Mesenchymal stem cell (in vitro differentiated cells and primary cell): Measurements from ENCODE around the gene GP1BA.

Experiments
- DNase-seq: peaks from one replicate; pipeline ENCODE4 v3.0.0-alpha.2; 2013
- H2AFZ ChIP-seq: one replicate; pipeline ENCODE4 v1.6.1; 2013; ENCODE audit warnings: low read depth, mild to moderate bottlenecking, control low read depth, inconsistent platforms, low read length, moderate library complexity
- H2AK5ac ChIP-seq: 2 replicates; pipeline ENCODE4 v1.6.1; 2013; ENCODE audit warnings: low read length, moderate library complexity, mild to moderate bottlenecking, inconsistent platforms; ENCODE audit not compliant: severe bottlenecking
- H2BK120ac ChIP-seq: one replicate; pipeline ENCODE4 v1.6.1; 2013; ENCODE audit warnings: low read depth, mild to moderate bottlenecking, inconsistent platforms, low read length, moderate library complexity
- H2BK12ac ChIP-seq, 2 experiments: one replicate each; pipeline ENCODE4 v1.6.1; 2013; ENCODE audit warnings: inconsistent platforms in 2 of 2, low read length in 2 of 2, mild to moderate bottlenecking in 2 of 2, moderate library complexity in 2 of 2, control low read depth in 1 of 2
- H2BK15ac ChIP-seq: one replicate; pipeline ENCODE4 v1.6.1; 2013; ENCODE audit warnings: mild to moderate bottlenecking, low read depth, inconsistent platforms; ENCODE audit not compliant: poor library complexity, severe bottlenecking
- H2BK5ac ChIP-seq: 2 replicates; pipeline ENCODE4 v1.6.1; 2013; ENCODE audit warnings: low read depth, mild to moderate bottlenecking, low read length, control low read depth, inconsistent platforms; ENCODE audit not compliant: poor library complexity, severe bottlenecking
- H3K14ac ChIP-seq, 2 experiments: one replicate each; pipeline ENCODE4 v1.6.1; 2013; ENCODE audit warnings: inconsistent platforms in 2 of 2, low read length in 2 of 2, control low read depth in 1 of 2, mild to moderate bottlenecking in 1 of 2, moderate library complexity in 1 of 2
- H3K18ac ChIP-seq, 2 experiments: one replicate each; pipeline ENCODE4 v1.6.1; 2013; ENCODE audit warnings: inconsistent platforms in 2 of 2, low read length in 2 of 2, control low read depth in 1 of 2, low read depth in 1 of 2, mild to moderate bottlenecking in 1 of 2
- H3K23ac ChIP-seq, 2 experiments: one replicate each; pipeline ENCODE4 v1.6.1; 2013; ENCODE audit warnings: inconsistent platforms in 2 of 2, low read length in 2 of 2, mild to moderate bottlenecking in 2 of 2, moderate library complexity in 2 of 2, control low read depth in 1 of 2
- H3K27ac ChIP-seq: 2 replicates; pipeline ENCODE4 v1.5.1; 2013; ENCODE audit warnings: mild to moderate bottlenecking, moderate library complexity, low read length, control low read depth, inconsistent platforms; ENCODE audit not compliant: poor library complexity, severe bottlenecking
- H3K27me3 ChIP-seq, 2 experiments: 2 replicates each; pipeline versions ENCODE4 v1.6.1 to v1.7.0; 2013; ENCODE audit warnings: low read length in 2 of 2, mild to moderate bottlenecking in 2 of 2, moderate library complexity in 2 of 2, control low read depth in 1 of 2, inconsistent platforms in 1 of 2; ENCODE audit not compliant: control insufficient read depth in 1 of 2, insufficient read depth in 1 of 2
- H3K36me3 ChIP-seq, 2 experiments: 2 replicates each; pipeline versions ENCODE4 v1.6.1 to v1.7.0; 2013; ENCODE audit warnings: low read length in 2 of 2, control low read depth in 1 of 2, inconsistent platforms in 1 of 2, low read depth in 1 of 2, mild to moderate bottlenecking in 1 of 2; ENCODE audit not compliant: insufficient read depth in 2 of 2, control insufficient read depth in 1 of 2
- H3K4ac ChIP-seq, 2 experiments: one replicate each; pipeline ENCODE4 v1.6.1; 2013; ENCODE audit warnings: inconsistent platforms in 2 of 2, low read length in 2 of 2, mild to moderate bottlenecking in 2 of 2, moderate library complexity in 2 of 2, control low read depth in 1 of 2, low read depth in 1 of 2
- H3K4me1 ChIP-seq: 2 replicates; pipeline ENCODE4 v1.6.1; 2013; ENCODE audit warnings: low read depth, low read length, control low read depth; ENCODE audit not compliant: control insufficient read depth, insufficient read depth
- H3K4me2 ChIP-seq: 2 replicates; pipeline ENCODE4 v1.6.1; 2013; ENCODE audit warnings: low read length, mild to moderate bottlenecking, inconsistent platforms; ENCODE audit not compliant: poor library complexity, severe bottlenecking
- H3K4me3 ChIP-seq, 2 experiments: 2 replicates each; pipeline versions ENCODE4 v1.5.1 to v1.7.0; 2013; ENCODE audit warnings: low read length in 2 of 2, mild to moderate bottlenecking in 2 of 2, control low read depth in 1 of 2, low read depth in 1 of 2; ENCODE audit not compliant: insufficient read depth in 1 of 2
- H3K79me1 ChIP-seq: replicated peaks from 2 replicates; pipeline ENCODE4 v1.6.1; 2013; ENCODE audit warnings: mild to moderate bottlenecking, control low read depth, low read length, inconsistent platforms; ENCODE audit not compliant: poor library complexity, severe bottlenecking
- H3K9ac ChIP-seq: 2 replicates; pipeline ENCODE4 v1.7.0; 2013; ENCODE audit warnings: mild to moderate bottlenecking, low read length, moderate library complexity
- H3K9me3 ChIP-seq: 2 replicates; pipeline ENCODE4 v1.7.0; 2013; ENCODE audit warnings: mild to moderate bottlenecking, low read length; ENCODE audit not compliant: control insufficient read depth
- H4K8ac ChIP-seq: one replicate; pipeline ENCODE4 v1.6.1; 2013; ENCODE audit warnings: inconsistent platforms, mild to moderate bottlenecking, low read length, moderate library complexity
- H4K91ac ChIP-seq: one replicate; pipeline ENCODE4 v1.6.1; 2013; ENCODE audit warnings: mild to moderate bottlenecking, low read length, inconsistent platforms
- WGBS: methylation state at CpG from one replicate; pipeline ENCODE4 v1.1.7; 2013; ENCODE audit warnings: mixed read lengths; 5-methylcytosine and 5-hydroxymethylcytosine counted together

Gene GP1BA

DNA sequence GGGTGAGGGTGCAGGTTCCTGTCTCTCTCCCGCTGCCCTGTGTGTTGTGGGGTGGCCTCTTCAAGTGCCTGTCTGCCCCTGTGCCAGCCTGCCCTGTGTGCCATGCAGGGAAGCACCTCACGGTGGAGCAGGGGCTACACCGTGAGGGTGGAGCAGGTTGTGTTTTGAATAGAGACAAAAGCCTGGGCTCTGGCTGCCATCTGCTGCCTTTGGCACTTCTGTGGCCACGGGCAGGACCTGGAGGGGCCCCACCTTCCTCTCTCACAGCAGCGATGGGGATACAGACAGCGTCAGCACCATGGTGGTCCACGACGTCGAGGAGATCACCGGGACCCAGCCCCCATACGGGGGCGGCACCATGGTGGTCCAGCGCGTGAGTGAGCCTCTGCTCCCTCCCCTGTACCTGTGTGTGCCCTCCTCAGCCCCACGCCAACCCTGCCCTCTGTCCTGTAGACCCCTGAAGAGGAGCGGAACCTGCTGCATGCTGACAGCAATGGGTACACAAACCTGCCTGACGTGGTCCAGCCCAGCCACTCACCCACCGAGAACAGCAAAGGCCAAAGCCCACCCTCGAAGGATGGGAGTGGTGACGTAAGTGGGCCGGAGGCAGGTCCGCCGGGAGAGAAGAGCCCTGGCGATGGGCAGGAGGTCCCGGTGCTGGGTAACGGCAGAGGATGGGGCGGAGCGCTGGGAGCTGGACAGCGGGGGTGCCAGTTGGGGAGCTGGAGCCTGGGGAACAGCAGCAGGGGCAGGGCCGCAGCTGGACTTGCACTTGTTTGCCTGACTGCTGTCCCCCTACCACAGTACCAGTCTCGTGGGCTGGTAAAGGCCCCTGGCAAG is 38.1 kb upstream of the GP1BA start:
- Histone ChIP-seq H3K23ac (peak overlapping the region in 1 of 2 experiments; percentile 11), H2BK120ac (no peak overlapping the region), H3K4ac (no peak overlapping the region), H3K9me3 (no peaks in the 10 kb centered on the region), H3K27me3 (peaks cover 0 to 4% of the 10 kb centered on the region in 2 experiments), H3K14ac (no peak overlapping the region), H3K36me3 (peaks cover 69 to 99% of the 10 kb centered on the region in 2 experiments), H4K91ac (peak overlapping the region; percentile 16), H2BK5ac (no peak overlapping the region), H2BK12ac (no peak overlapping the region), H4K8ac (no peak overlapping the region), H3K4me2 (no peak overlapping the region), H3K27ac (no peak overlapping the region), H3K4me1 (peaks cover 8% of the 10 kb centered on the region), H3K4me3 (no peak overlapping the region), H2AK5ac (no peak overlapping the region), H3K9ac (no peak overlapping the region), H3K18ac (no peak overlapping the region), H2BK15ac (no peak overlapping the region), H2AFZ (peak overlapping the region; percentile 8), H3K79me1 (peaks cover 7% of the 10 kb centered on the region)
- DNase-seq: no peak
- WGBS: 89% methylated on average over 31 of the region's 31 CpGs

GRCh38 chr17:4895121-4895520 is 37.0 kb upstream of the GP1BA start:
- no peak overlapping the region for H4K8ac ChIP-seq
- no peak overlapping the region for H2BK15ac ChIP-seq
- H2BK120ac ChIP-seq: no peak overlapping the region
- no peak overlapping the region for H2AK5ac ChIP-seq
- no peak overlapping the region for H3K9ac ChIP-seq
- peaks cover 8% of the 10 kb centered on the region for H3K4me1 ChIP-seq
- no peaks in the 10 kb centered on the region for H3K9me3 ChIP-seq
- H3K18ac ChIP-seq: no peak overlapping the region
- no peak overlapping the region for H3K4me3 ChIP-seq
- H2BK5ac ChIP-seq: no peak overlapping the region
- H4K91ac ChIP-seq: peak overlapping the region; percentile 0
- no peak overlapping the region for H2BK12ac ChIP-seq
- no peak for DNase-seq
- no peak overlapping the region for H3K14ac ChIP-seq
- H3K4me2 ChIP-seq: no peak overlapping the region
- H2AFZ ChIP-seq: no peak overlapping the region
- H3K4ac ChIP-seq: no peak overlapping the region
- peaks cover 3% of the 10 kb centered on the region for H3K79me1 ChIP-seq
- H3K23ac ChIP-seq: no peak overlapping the region
- 97% methylated on average over 13 of the region's 13 CpGs for WGBS
- peaks cover 0 to 14% of the 10 kb centered on the region in 2 experiments for H3K27me3 ChIP-seq
- peaks cover 69 to 99% of the 10 kb centered on the region in 2 experiments for H3K36me3 ChIP-seq
- H3K27ac ChIP-seq: no peak overlapping the region

DNA sequence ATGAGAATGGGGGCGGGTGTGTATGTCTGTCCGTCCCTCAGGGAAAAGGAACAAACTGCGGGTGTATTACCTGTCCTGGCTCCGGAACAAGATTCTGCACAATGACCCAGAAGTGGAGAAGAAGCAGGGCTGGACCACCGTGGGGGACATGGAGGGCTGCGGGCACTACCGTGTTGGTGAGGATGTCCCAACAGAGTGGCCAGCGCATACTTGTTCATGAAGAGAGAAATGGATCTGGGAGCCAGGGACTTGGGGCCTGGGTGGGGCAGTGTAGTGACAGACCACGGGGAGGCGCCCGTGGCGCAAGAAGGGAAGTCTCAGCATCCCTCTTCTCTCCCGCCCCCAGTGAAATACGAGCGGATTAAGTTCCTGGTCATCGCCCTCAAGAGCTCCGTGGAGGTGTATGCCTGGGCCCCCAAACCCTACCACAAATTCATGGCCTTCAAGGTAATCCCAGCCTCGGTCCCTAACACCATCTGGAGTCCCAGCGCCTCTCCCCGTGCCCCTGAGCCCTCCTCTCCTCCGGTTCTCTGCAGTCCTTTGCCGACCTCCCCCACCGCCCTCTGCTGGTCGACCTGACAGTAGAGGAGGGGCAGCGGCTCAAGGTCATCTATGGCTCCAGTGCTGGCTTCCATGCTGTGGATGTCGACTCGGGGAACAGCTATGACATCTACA is 36.3 kb upstream of the GP1BA start:
- Histone ChIP-seq H3K4me1 (peaks cover 8% of the 10 kb centered on the region), H3K27ac (no peak overlapping the region), H3K27me3 (peaks cover 0 to 14% of the 10 kb centered on the region in 2 experiments), H3K18ac (no peak overlapping the region), H3K23ac (no peak overlapping the region), H4K8ac (peak overlapping the region; percentile 45), H3K4me3 (no peak overlapping the region), H2AFZ (no peak overlapping the region), H3K79me1 (peaks cover 3% of the 10 kb centered on the region), H3K36me3 (peaks cover 62 to 99% of the 10 kb centered on the region in 2 experiments), H3K9ac (no peak overlapping the region), H3K4me2 (no peak overlapping the region), H2BK12ac (no peak overlapping the region), H4K91ac (no peak overlapping the region), H3K14ac (no peak overlapping the region), H2AK5ac (no peak overlapping the region), H2BK120ac (no peak overlapping the region), H3K4ac (no peak overlapping the region), H2BK5ac (no peak overlapping the region), H3K9me3 (no peaks in the 10 kb centered on the region), H2BK15ac (no peak overlapping the region)
- 82% methylated on average over 27 of the region's 27 CpGs for whole genome bisulfite sequencing
- no peak for DNase-seq
